OCI-LY1 (cell line): ENCODE results near the gene ZNF469.

Source experiments
- H2AFZ ChIP-seq: fragments of 200-600 bp; sonication (generic), shearing (Covaris generic); 2 replicates; pipeline ENCODE4 v1.6.0; 2014; ENCODE audit warnings: antibody characterized with exemption, mild to moderate bottlenecking, low read length
- H3F3A ChIP-seq: fragments of 200-600 bp; sonication (generic), shearing (Covaris generic); 2 replicates; pipeline ENCODE4 v1.6.0; 2014; ENCODE audit warnings: mild to moderate bottlenecking, antibody characterized with exemption, low read length, moderate library complexity; ENCODE audit not compliant: insufficient read depth
- H3K27ac ChIP-seq: fragments of 200-600 bp; sonication (generic); 2 replicates; pipeline ENCODE4 v1.5.1; 2014; ENCODE audit warnings: low read length, mixed run types, mild to moderate bottlenecking, low read depth; ENCODE audit not compliant: poor library complexity, severe bottlenecking
- H3K27me3 ChIP-seq: fragments of 200-600 bp; sonication (generic); 2 replicates; pipeline ENCODE4 v1.6.0; 2014; ENCODE audit warnings: antibody characterized with exemption, mild to moderate bottlenecking, low read length, moderate library complexity; ENCODE audit not compliant: insufficient read depth
- H3K36me3 ChIP-seq: fragments of 200-600 bp; sonication (generic); 2 replicates; pipeline ENCODE4 v1.6.1; 2014; ENCODE audit warnings: mild to moderate bottlenecking, antibody characterized with exemption, low read length, moderate library complexity, mixed read lengths; ENCODE audit not compliant: insufficient read depth
- H3K4me1 ChIP-seq: fragments of 200-600 bp; sonication (generic); 2 replicates; pipeline ENCODE4 v1.5.1; 2014; ENCODE audit warnings: mild to moderate bottlenecking, low read length, moderate library complexity; ENCODE audit not compliant: insufficient read depth, severe bottlenecking
- H3K4me2 ChIP-seq: fragments of 200-600 bp; sonication (generic), shearing (Covaris generic); 2 replicates; pipeline ENCODE4 v1.6.1; 2014; ENCODE audit warnings: low read length
- H3K4me3 ChIP-seq: fragments of 200-600 bp; sonication (generic); 2 replicates; pipeline ENCODE4 v1.5.1; 2014; ENCODE audit warnings: low read length, low read depth, mild to moderate bottlenecking, mixed read lengths; ENCODE audit not compliant: poor library complexity, severe bottlenecking
- H3K79me2 ChIP-seq: fragments of 200-600 bp; shearing (Covaris generic); 2 replicates; pipeline ENCODE4 v1.6.1; 2016; ENCODE audit warnings: mixed run types, low read length, mixed read lengths; ENCODE audit not compliant: insufficient read depth
- H3K9ac ChIP-seq: fragments of 200-600 bp; sonication (generic), shearing (Covaris generic); 2 replicates; pipeline ENCODE4 v1.6.1; 2014; ENCODE audit warnings: mild to moderate bottlenecking, low read length, mixed read lengths
- H3K9me2 ChIP-seq: fragments of 200-600 bp; sonication (generic), shearing (Covaris generic); 2 replicates; pipeline ENCODE4 v1.6.1; 2014; ENCODE audit warnings: low read depth, mild to moderate bottlenecking, low read length, mixed read lengths
- H3K9me3 ChIP-seq: fragments of 200-600 bp; shearing (Covaris generic); 2 replicates; pipeline ENCODE4 v1.6.1; 2014; ENCODE audit warnings: low read length, mixed read lengths
- H4K20me1 ChIP-seq: fragments of 200-600 bp; sonication (generic), shearing (Covaris generic); 2 replicates; pipeline ENCODE4 v1.6.0; 2016; ENCODE audit warnings: mild to moderate bottlenecking, low read length; ENCODE audit not compliant: insufficient read depth
- EZH2 ChIP-seq: fragments of 200-600 bp; sonication (generic), shearing (Covaris generic); IDR thresholded peaks from 2 replicates; pipeline ENCODE4 v1.8.0; 2017; ENCODE audit warnings: borderline replicate concordance, mixed run types, mild to moderate bottlenecking, antibody characterized with exemption, low read length, moderate library complexity, mixed read lengths
- TF ChIP-seq, protein P1 (sequence below): fragments of 200-600 bp; sonication (generic), shearing (Covaris generic); IDR thresholded peaks from 2 replicates; pipeline ENCODE4 v1.5.1; 2017; ENCODE audit warnings: mild to moderate bottlenecking, antibody characterized with exemption, low read length, moderate library complexity, mixed read lengths

Gene ZNF469

DNA sequence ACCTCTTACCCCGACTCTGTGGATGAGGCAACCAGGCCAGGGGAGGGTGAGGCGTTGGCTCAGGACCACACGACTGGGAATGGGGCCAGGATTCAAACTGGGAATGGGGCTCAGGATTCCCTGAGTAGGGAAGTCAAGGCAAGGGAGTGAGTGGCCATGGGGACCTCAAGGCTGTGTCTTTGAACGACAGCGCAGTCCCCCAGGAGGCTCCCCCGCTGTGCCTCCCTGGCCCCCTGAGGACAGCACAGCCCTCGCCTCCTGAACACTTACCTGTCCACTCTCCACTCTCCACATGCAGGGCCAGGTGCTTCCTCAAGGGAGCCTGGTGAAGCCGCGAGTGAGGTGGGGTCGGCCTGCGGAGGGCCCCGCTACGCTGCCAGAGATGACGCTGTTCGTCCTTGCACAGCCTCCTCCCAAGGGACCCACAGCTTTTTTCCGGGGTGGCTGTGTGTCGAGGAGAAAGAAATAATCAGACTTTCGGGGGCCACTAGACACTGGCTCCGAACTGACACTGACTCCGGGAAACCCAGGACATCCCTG lies 6.9 kb downstream of the ZNF469 start:
- no peak overlapping the region for H3K4me2 ChIP-seq
- no peak overlapping the region for H3K27ac ChIP-seq
- H3K9me2 ChIP-seq: no peaks in the 10 kb centered on the region
- no peaks in the 10 kb centered on the region for H3K36me3 ChIP-seq
- H3K4me1 ChIP-seq: no peaks in the 10 kb centered on the region
- H3K9me3 ChIP-seq: no peaks in the 10 kb centered on the region
- no peaks in the 10 kb centered on the region for H3F3A ChIP-seq
- H3K27me3 ChIP-seq: no peaks in the 10 kb centered on the region; the same call in 1 of the 2 replicates
- no peaks in the 10 kb centered on the region for H3K79me2 ChIP-seq
- no peak for TF ChIP-seq EZH2
- TF ChIP-seq, protein P1, sequence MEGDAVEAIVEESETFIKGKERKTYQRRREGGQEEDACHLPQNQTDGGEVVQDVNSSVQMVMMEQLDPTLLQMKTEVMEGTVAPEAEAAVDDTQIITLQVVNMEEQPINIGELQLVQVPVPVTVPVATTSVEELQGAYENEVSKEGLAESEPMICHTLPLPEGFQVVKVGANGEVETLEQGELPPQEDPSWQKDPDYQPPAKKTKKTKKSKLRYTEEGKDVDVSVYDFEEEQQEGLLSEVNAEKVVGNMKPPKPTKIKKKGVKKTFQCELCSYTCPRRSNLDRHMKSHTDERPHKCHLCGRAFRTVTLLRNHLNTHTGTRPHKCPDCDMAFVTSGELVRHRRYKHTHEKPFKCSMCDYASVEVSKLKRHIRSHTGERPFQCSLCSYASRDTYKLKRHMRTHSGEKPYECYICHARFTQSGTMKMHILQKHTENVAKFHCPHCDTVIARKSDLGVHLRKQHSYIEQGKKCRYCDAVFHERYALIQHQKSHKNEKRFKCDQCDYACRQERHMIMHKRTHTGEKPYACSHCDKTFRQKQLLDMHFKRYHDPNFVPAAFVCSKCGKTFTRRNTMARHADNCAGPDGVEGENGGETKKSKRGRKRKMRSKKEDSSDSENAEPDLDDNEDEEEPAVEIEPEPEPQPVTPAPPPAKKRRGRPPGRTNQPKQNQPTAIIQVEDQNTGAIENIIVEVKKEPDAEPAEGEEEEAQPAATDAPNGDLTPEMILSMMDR: no peak
- no peak overlapping the region for H2AFZ ChIP-seq
- H3K4me3 ChIP-seq: no peak overlapping the region
- no peak overlapping the region for H3K9ac ChIP-seq
- no peaks in the 10 kb centered on the region for H4K20me1 ChIP-seq

DNA sequence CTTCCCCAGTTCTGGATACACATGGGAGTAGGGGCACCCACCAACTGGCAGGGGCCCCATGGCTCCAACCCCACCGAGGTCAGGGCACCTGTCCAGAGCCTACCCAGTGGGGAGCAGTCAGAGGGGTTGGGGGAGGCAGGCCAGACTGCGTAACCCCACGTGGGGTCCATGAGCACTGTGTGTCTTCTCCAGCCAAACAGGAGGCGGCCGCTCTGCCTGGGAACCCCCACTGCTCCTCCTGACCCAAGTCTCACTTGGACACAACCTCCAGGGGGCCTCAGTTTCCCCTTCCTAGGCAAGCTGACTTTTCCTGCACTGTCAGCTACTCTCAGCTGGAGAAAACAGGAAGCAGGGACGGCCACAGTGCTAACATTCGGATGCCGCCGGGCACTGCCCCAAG lies 7.5 kb downstream of the ZNF469 start:
- Histone ChIP-seq H3K9me3 (no peaks in the 10 kb centered on the region), H3K9ac (no peak overlapping the region), H3K9me2 (no peaks in the 10 kb centered on the region), H3K4me2 (no peak overlapping the region), H3K79me2 (no peaks in the 10 kb centered on the region), H3K36me3 (no peaks in the 10 kb centered on the region), H3F3A (no peaks in the 10 kb centered on the region), H3K27ac (no peak overlapping the region), H3K4me1 (no peaks in the 10 kb centered on the region), H3K4me3 (no peak overlapping the region), H2AFZ (no peak overlapping the region), H4K20me1 (no peaks in the 10 kb centered on the region), H3K27me3 (no peaks in the 10 kb centered on the region; the same call in 1 of the 2 replicates)
- no peak for TF ChIP-seq EZH2
- TF ChIP-seq, protein P1: no peak

DNA sequence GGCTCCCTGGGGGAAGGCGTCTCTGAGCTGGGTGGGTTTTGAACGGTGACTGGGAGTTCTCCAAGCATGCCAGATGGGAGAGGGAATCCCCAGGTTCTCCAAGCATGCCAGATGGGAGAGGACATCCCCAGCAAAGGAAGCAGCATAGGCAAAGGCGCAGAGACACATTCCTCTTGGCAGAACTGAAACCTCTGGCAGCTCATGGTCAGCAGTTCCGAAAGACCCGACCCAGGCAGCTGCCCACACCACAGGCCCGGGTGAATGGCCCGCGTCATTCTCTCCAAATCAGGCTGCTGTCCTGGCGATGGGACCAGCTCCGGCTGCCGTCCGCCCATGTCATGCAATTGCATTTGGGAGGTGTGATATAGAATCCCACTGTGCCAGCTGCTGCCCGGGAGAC lies 8.0 kb downstream of the ZNF469 start:
- H3K79me2 ChIP-seq: no peaks in the 10 kb centered on the region
- H4K20me1 ChIP-seq: no peaks in the 10 kb centered on the region
- H2AFZ ChIP-seq: no peak overlapping the region
- H3F3A ChIP-seq: no peaks in the 10 kb centered on the region
- H3K9me2 ChIP-seq: no peaks in the 10 kb centered on the region
- TF ChIP-seq, protein P1: no peak
- TF ChIP-seq EZH2: no peak
- H3K9me3 ChIP-seq: no peaks in the 10 kb centered on the region
- H3K9ac ChIP-seq: no peak overlapping the region
- H3K4me2 ChIP-seq: no peak overlapping the region
- H3K27ac ChIP-seq: no peak overlapping the region
- no peaks in the 10 kb centered on the region for H3K36me3 ChIP-seq
- no peaks in the 10 kb centered on the region for H3K4me1 ChIP-seq
- no peaks in the 10 kb centered on the region; the same call in 1 of the 2 replicates for H3K27me3 ChIP-seq
- no peak overlapping the region for H3K4me3 ChIP-seq
